T-helper 1 cell treated with Interleukin-12 subunit alpha and Interleukin-12 subunit beta and Interleukin-4 antibody, amounts not matched to agents 30 μg/mL and 1 μg/mL, for 36 hours (primary cell): Measurements from ENCODE around the gene ABHD11.
"Not testable (repeated sequence)": the region's sequence is repeated elsewhere in the genome, so short reads cannot be mapped to it uniquely, and the experiment has no call there.

Source experiments
- H3K27ac Mint-ChIP-seq: one replicate; pipeline ENCODE4 v1.8.0; 2021; ENCODE audit warnings: mild to moderate bottlenecking, mixed read lengths
- H3K27me3 Mint-ChIP-seq: one replicate; pipeline ENCODE4 v1.8.0; 2021; ENCODE audit warnings: low read depth, mixed read lengths
- H3K36me3 Mint-ChIP-seq: one replicate; pipeline ENCODE4 v1.8.0; 2021; ENCODE audit warnings: low read depth, mixed read lengths
- H3K4me1 Mint-ChIP-seq: one replicate; pipeline ENCODE4 v1.8.0; 2021; ENCODE audit warnings: low read depth, mixed read lengths
- H3K4me3 Mint-ChIP-seq: one replicate; pipeline ENCODE4 v1.8.0; 2021; ENCODE audit warnings: mild to moderate bottlenecking, moderate library complexity, mixed read lengths
- H3K9me3 Mint-ChIP-seq: one replicate; pipeline ENCODE4 v1.8.0; 2021; ENCODE audit warnings: mixed read lengths

ABHD11 gene

DNA sequence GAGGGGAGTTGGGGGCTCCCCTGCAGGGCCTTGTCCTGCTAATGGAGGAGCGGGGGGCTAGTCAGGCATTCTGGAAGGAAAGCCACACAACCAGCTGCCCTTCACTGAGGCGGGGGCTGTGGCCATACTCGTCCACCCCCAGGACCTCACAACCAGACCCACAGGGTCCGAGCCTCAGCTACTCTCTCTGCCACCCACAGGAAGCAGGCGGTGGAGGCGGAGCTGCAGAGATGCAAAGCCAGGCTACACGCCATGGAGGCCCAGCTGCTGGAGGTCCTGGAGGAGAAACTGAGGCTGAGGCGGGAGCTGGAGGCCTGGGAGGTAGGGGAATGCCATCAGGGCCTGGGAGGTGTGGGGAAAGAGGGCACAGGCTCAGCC is 3.1 kb downstream of the ABHD11 start:
- Mint-ChIP-seq H3K4me1 (peaks cover 15% of the 10 kb centered on the region), H3K9me3 (no peaks in the 10 kb centered on the region), H3K36me3 (peaks cover 3% of the 10 kb centered on the region), H3K4me3 (no peak overlapping the region), H3K27ac (no peak overlapping the region), H3K27me3 (no peaks in the 10 kb centered on the region)

DNA sequence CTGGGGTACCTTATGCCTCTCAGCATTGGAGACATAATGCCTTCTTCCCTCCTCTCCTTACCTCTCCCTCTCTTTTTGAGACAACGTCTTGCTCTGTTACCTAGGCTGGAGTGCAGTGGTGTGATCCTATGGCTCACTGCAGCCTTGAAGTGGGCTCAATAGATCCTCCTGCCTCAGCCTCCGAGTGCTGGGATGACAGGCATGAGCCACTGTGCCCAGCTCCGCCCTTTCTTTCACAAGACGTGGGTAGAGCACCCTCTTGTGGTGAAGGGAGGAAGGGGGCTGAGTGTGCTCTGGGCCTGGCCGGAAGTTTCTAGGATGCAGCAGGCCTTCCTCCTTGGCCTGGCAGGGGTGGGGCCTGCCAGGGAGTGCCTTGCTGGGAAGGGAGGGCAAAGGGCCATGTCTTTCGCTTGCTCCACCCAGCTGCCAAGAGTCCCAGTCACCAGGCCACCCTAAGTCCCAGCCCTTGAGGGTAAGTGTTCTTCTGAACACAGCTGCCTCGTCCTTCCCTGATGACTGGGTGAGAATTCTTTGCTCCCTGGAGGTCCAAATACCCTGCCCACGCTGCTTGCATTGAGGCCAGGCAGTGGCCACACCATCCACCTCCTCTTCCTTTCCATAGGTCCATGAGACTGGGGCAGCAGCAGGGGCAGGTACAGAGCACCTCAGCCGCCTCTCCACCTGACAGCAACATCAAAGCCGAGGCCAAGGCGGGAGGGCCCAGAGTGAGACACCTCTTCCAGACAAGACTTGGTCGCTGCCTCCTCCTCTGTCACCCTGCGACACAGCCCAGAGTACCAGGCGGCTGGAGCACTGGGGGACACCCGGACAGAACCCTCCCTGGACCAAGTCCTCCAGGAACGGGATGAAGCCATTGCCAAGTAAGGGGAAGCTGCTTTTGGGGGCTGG is 3.7 kb downstream of the ABHD11 start:
- peaks cover 3% of the 10 kb centered on the region for H3K36me3 Mint-ChIP-seq
- H3K27ac Mint-ChIP-seq, result no peak overlapping the region
- H3K4me1 Mint-ChIP-seq, result peaks cover 15% of the 10 kb centered on the region
- no peak overlapping the region for H3K4me3 Mint-ChIP-seq
- no peaks in the 10 kb centered on the region for H3K9me3 Mint-ChIP-seq
- H3K27me3 Mint-ChIP-seq, result no peaks in the 10 kb centered on the region

DNA sequence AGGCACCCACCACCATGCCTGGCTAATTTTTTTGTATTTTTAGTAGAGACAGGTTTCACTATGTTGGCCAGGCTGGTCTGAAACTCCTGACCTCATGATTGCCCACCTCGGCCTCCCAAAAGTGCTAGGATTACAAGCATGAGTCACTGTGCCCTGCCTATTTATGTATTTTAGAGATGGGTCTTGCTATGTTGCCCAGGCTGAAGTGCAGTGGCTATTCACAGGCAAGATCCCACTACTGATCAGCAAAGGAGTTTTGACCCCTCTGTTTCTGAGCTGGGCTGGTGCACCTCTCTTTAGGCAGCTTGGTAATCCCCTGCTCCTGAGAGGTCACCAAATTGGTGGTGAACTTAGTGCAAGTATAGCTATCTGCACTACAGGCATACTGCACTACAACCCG is 6.2 kb downstream of the ABHD11 start:
- peaks cover 8% of the 10 kb centered on the region for H3K4me1 Mint-ChIP-seq
- peaks cover 7% of the 10 kb centered on the region for H3K27me3 Mint-ChIP-seq
- no peak overlapping the region for H3K27ac Mint-ChIP-seq
- no peak overlapping the region for H3K4me3 Mint-ChIP-seq
- H3K9me3 Mint-ChIP-seq, result no peaks in the 10 kb centered on the region
- peaks cover 3% of the 10 kb centered on the region for H3K36me3 Mint-ChIP-seq

DNA sequence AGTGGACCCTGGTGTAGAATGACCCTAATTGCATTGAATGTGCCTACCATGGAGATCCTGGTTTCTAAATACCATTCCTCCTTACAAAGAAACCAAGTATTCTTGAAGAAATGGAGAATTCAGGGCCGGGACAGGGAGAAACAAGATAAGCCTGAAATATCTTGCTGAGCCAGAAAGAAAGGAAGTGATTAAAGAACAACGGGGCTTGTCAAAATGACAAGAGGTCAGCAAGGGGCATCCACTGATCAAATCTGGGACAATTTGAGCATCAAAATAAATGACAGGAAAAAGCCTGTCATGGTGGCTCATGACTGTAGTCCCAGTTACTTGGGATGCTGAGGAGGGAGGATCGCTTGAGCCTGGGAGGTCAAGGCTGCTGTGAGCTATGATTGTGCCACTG is 8.1 kb downstream of the ABHD11 start:
- H3K27me3 Mint-ChIP-seq, result peaks cover 7% of the 10 kb centered on the region
- no peak overlapping the region for H3K27ac Mint-ChIP-seq
- no peaks in the 10 kb centered on the region for H3K36me3 Mint-ChIP-seq
- H3K9me3 Mint-ChIP-seq, result no peaks in the 10 kb centered on the region
- peaks cover 3% of the 10 kb centered on the region for H3K4me1 Mint-ChIP-seq
- no peak overlapping the region for H3K4me3 Mint-ChIP-seq

DNA sequence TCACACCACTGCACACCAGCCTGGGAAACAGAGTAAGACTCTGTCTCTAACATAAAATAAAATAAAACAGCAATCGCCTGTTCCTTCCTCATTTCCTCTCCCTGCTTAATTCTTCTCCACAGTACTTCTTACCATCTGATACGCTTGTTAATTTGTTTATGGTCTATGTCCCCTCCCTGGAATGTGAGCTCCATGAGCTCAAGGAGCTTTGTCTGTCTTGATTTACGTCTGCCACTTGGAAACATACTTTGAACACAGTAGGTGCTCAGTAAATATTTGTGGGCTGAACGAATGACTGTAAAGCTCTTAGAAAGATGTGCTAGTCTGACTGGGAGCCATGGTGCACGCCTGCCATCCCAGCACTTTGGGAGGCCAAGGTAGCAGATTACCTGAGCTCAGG is 10.1 kb downstream of the ABHD11 start:
- Mint-ChIP-seq H3K27me3 (peaks cover 11% of the 10 kb centered on the region), H3K4me3 (no peak overlapping the region), H3K9me3 (no peaks in the 10 kb centered on the region), H3K27ac (no peak overlapping the region), H3K4me1 (no peaks in the 10 kb centered on the region), H3K36me3 (no peaks in the 10 kb centered on the region)

DNA sequence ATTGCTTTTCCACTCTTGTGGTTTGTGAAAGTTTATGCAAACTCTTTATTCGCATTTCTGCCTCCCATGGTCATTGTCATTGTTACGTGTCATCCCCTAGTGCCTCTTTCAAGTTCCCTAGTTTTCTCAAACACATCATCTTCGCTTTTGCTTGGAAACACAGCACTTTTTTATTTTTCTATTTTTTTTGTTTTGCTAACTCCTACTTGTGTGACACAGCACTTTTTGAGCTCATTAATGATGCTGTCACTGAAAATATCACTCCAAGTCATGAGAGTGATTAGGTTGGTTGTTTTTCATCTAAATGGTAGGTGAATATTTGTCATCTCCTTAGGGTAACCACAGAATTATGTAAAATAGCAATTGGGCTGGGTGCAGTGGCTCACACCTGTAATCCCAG is 10.7 kb downstream of the ABHD11 start:
- no peak overlapping the region for H3K27ac Mint-ChIP-seq
- H3K4me1 Mint-ChIP-seq, result no peaks in the 10 kb centered on the region
- H3K4me3 Mint-ChIP-seq, result no peak overlapping the region
- no peaks in the 10 kb centered on the region for H3K9me3 Mint-ChIP-seq
- H3K36me3 Mint-ChIP-seq, result no peaks in the 10 kb centered on the region
- H3K27me3 Mint-ChIP-seq, result peaks cover 11% of the 10 kb centered on the region

DNA sequence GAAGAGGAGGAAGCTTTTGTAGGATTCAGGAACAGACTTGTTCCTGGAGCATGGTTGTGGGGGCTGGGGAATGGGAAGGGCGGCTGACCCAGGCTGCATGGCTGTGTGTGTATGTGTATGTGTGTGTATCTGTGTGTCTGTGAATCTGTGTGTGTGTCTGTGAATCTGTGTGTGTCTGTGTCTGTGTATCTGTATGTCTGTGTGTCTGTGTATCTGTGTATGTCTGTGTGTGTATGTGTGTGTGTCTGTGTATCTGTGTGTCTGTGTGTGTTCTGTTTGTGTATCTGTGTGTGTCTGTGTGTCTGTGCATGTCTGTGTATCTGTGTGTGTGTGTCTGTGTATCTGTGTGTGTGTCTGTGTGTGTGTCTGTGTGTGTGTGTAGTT is 12.5 kb downstream of the ABHD11 start:
- Mint-ChIP-seq H3K36me3 (no peaks in the 10 kb centered on the region), H3K4me1 (no peaks in the 10 kb centered on the region), H3K27ac (no peak overlapping the region), H3K9me3 (no peaks in the 10 kb centered on the region), H3K4me3 (no peak overlapping the region), H3K27me3 (peaks cover 20% of the 10 kb centered on the region)

DNA sequence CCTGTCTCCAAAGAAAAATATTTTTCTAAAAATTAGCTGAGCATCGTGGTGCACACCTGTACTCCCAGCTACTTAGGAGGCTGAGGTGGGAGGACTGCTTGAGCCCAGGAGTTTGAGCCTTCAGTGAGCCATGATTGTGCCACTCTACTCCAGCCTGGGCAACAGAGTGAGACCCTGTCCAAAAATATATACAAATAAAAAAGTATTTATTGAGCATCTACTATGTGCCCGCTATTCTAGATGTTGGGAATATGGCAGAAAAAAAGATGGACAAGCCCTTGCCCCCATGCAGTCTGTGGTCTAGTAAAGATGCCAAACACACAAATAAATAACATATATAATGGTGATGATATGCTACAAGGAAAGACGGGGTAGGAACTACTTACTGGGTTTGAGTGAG is 14.8 kb downstream of the ABHD11 start:
- Mint-ChIP-seq H3K27me3 (peaks cover 29% of the 10 kb centered on the region), H3K4me3 (no peak overlapping the region), H3K9me3 (no peaks in the 10 kb centered on the region), H3K27ac (no peak overlapping the region), H3K36me3 (no peaks in the 10 kb centered on the region), H3K4me1 (peaks cover 5% of the 10 kb centered on the region)

DNA sequence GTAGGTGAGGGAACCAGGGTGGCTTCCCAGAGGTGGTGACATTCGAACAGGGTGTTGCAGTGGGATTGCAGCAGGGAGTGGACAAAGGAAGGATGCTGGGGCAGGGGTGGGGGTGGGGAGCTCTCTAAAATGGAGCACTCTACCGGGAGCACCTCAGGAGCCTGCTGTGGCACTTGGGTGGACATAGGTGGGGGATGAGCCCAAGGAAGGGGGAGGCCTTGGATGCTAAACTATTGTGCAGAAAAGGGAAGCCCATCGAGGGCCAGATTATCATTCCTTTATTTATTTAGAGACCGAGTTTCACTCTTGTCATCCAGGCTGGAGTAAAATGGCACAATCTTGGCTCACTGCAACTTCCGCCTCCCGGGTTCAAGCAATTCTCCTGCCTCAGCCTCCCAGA is 15.8 kb downstream of the ABHD11 start:
- H3K4me1 Mint-ChIP-seq, result peaks cover 10% of the 10 kb centered on the region
- peaks cover 26% of the 10 kb centered on the region for H3K27me3 Mint-ChIP-seq
- H3K4me3 Mint-ChIP-seq, result no peak overlapping the region
- H3K27ac Mint-ChIP-seq, result no peak overlapping the region
- H3K36me3 Mint-ChIP-seq, result no peaks in the 10 kb centered on the region
- no peaks in the 10 kb centered on the region for H3K9me3 Mint-ChIP-seq

DNA sequence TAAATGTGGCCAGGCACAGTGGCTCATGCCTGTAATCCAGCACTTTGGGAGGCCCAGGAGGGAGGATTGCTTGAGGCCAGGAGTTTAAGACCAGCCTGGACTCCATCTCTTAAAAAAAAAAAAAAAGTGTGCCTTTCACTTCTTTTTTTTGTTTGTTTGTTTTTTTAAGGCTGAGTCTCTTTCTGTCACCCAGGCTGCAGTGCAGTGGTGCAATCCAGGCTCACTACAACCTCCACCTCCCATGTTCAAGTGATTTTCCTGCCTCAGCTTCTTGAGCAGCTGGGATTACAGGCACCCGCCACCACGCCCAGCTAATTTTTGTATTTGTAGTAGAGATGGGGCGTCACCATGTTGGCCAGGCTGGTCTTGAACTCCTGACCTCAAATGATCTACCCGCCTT is 16.4 kb downstream of the ABHD11 start:
- H3K4me3 Mint-ChIP-seq, H3K36me3 Mint-ChIP-seq, H3K9me3 Mint-ChIP-seq, H3K27ac Mint-ChIP-seq: not testable (repeated sequence)
- H3K4me1 Mint-ChIP-seq, result peaks cover 13% of the 10 kb centered on the region
- H3K27me3 Mint-ChIP-seq, result peaks cover 27% of the 10 kb centered on the region

DNA sequence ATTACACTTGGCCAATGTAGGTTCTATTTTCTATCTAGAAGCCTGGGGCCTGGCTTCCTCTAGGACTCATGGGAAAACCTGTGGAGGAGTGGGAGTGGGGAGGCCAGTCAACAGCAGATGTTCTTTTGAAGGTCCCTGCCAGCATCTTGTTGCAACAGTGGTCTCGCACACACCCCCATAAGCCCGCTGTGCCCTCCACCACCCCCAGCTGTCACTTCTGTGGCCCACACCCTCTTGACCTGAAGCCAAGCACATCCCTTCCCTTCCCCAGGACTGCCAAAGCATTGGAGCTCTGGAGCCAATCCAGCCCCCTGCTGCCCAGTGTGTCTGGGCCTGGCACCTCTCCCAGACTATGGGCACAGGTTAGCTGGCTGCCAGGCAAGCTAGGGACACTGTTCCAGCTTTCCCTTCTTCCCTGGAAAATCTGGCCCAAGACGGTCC is 17.2 kb downstream of the ABHD11 start:
- Mint-ChIP-seq H3K9me3 (no peaks in the 10 kb centered on the region), H3K4me1 (peaks cover 18% of the 10 kb centered on the region), H3K27ac (peak overlapping the region; percentile 49), H3K4me3 (peak overlapping the region; percentile 61), H3K36me3 (no peaks in the 10 kb centered on the region), H3K27me3 (peaks cover 27% of the 10 kb centered on the region)

DNA sequence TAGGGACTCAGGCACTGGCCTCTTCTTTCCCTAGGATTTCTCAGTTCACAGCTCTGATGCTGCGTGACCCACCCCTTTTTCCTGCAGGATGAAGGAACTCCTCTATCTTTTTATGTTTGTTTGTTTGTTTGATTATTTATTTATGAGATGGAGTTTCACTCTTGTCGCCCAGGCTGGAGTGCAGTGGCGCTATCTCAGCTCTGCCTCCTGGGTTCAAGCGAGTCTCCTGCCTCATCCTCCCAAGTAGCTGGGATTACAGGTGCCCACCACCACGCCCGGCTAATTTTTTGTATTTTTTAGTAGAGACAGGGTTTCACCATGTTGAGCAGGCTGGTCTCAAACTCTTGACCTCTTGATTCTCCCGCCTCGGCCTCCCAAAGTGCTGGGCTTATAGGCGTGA is 18.2 kb downstream of the ABHD11 start:
- Mint-ChIP-seq H3K4me1 (peaks cover 24% of the 10 kb centered on the region), H3K4me3 (peak overlapping the region; percentile 83), H3K27me3 (peaks cover 27% of the 10 kb centered on the region), H3K27ac (peak overlapping the region; percentile 62)
- H3K36me3 Mint-ChIP-seq, H3K9me3 Mint-ChIP-seq: not testable (repeated sequence)

DNA sequence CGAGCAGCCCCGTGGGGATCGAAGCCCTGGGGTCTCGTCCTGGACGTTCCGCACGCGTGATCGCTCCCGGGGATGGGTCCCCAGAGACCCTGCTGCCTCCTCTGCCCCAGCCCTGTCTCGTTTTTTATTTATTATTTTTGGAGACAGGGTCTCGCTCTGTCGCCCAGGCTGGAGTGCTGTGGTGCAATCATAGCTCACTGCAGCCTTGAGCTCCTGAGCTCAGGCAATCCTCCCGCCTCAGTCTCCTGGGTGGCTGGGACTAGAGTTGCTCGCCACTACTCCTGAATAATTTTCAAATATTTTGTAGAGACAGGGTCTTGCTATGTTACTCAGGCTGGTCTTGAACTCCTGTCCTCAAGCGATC is 18.8 kb downstream of the ABHD11 start:
- Mint-ChIP-seq H3K4me1 (peaks cover 24% of the 10 kb centered on the region), H3K4me3 (peak overlapping the region; percentile 83), H3K9me3 (no peaks in the 10 kb centered on the region), H3K27me3 (peaks cover 25% of the 10 kb centered on the region), H3K27ac (no peak overlapping the region), H3K36me3 (no peaks in the 10 kb centered on the region)

DNA sequence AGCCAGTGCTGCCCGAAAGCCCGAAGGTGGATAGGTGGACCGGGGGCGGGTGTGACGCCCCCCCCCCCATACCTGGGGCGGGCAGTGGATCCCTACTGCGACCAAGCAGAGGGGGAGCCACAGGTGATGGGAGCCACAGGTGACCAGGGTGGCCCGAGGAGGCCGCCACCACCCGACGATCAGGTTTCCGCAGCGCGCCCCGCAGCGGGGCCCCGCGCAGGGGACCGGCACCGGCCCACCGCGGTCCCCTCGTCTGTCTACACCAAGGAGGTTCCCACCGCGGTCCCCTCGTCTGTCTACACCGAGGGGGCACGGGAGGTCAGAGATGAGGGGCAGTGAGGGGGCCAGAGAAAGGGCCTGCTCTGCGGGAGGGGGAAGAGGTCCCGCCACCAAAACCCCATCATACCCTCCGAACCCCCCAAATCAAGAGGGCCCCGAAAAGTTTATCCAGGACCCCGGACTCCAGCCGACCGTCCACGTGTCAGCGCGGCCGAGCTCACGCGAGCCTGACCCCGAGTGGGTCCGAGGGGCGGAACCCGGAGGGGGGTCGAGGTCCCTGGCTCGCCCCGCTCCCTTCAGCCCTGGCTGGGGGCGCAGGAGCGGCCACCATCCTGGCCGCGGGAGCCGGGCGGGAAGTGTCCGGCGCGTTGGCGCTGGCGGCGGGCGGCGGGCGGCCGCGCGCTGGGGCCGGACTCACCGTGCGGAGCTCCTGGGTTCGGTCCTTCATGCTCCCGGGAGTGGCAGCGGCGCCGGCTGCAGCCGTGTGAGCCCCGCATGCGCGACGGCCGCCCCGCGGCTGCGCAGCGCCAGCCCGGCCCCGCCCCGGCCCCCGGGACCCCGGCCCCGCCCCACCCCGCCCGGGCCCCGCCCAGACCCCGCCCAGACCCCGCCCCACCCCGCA is 19.4 kb downstream of the ABHD11 start, which contains the start of gene STX1A:
Gene STX1A (minus strand): TSS at position 765 of the 901 bp plus-strand sequence. CDS start 38 bp downstream, at position 727.
- Mint-ChIP-seq H3K4me1 (peaks cover 24% of the 10 kb centered on the region), H3K27me3 (peaks cover 23% of the 10 kb centered on the region), H3K4me3 (peak within 1 kb of the TSS; percentile 92), H3K36me3 (no peaks in the 10 kb centered on the region), H3K27ac (peak within 1 kb of the TSS; percentile 62), H3K9me3 (no peaks in the 10 kb centered on the region)

DNA sequence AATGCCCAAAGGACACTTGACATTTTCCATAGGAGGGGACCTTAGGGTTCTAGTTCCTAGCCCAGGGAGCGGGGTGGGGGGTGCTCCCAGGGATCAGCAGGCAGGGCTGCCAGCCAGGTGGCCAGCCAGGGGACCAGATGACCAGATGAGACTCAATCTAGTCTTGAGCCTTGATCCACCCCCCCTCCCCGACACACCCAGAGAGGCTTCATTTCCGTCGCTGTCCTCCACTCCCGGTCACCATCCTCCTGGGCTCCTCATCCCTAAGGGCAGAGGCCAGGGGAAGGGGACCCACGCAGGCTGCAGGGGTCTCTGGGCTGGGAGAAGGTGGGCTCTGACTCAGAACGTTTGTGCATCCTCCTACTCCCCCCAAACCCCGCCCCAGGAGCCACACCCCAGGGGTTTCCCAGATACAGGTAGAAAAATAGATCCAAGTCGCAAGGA is 20.1 kb downstream of the ABHD11 start:
- H3K4me3 Mint-ChIP-seq, result peak overlapping the region; percentile 92
- H3K9me3 Mint-ChIP-seq, result no peaks in the 10 kb centered on the region
- H3K27ac Mint-ChIP-seq, result peak overlapping the region; percentile 84
- peaks cover 24% of the 10 kb centered on the region for H3K4me1 Mint-ChIP-seq
- H3K36me3 Mint-ChIP-seq, result no peaks in the 10 kb centered on the region
- peaks cover 23% of the 10 kb centered on the region for H3K27me3 Mint-ChIP-seq
